Fibroblast of the conjunctiva (primary cell): ENCODE results near the gene NPC1L1.
"Not testable (repeated sequence)": the region's sequence is repeated elsewhere in the genome, so short reads cannot be mapped to it uniquely, and the experiment has no call there.

Source experiments
- DNase-seq: peaks from one replicate; pipeline ENCODE4 v3.0.0-alpha.2; 2010; ENCODE audit warnings: low read depth

Gene NPC1L1

GRCh38 chr7:44506592-44507288 lies 34.4 kb downstream of the NPC1L1 start:
- DNase-seq, result not testable (repeated sequence)

- no peak for DNase-seq
Observed at GRCh38 chr7:44505595-44505994, 35.5 kb downstream of the NPC1L1 start.

- no peak for DNase-seq
Observed at GRCh38 chr7:44498230-44498954, 42.7 kb downstream of the NPC1L1 start.

GRCh38 chr7:44497155-44498027 lies 43.7 kb downstream of the NPC1L1 start:
- DNase-seq, result no peak

GRCh38 chr7:44496385-44496784 lies 44.7 kb downstream of the NPC1L1 start:
- no peak for DNase-seq

- no peak for DNase-seq
Observed at GRCh38 chr7:44494960-44495359, 46.2 kb downstream of the NPC1L1 start.

GRCh38 chr7:44491229-44491628 lies 49.9 kb downstream of the NPC1L1 start:
- DNase-seq, result no peak

GRCh38 chr7:44490351-44491200 lies 50.6 kb downstream of the NPC1L1 start, which contains the start of gene NUDCD3:
TSS of gene NUDCD3 (minus strand) at chr7:44490658. CDS start at chr7:44490600, 58 bp downstream.
- peak; percentile 53 for DNase-seq

- no peak for DNase-seq
Observed at GRCh38 chr7:44489955-44490350, 51.2 kb downstream of the NPC1L1 start.

GRCh38 chr7:44488955-44489354 lies 52.2 kb downstream of the NPC1L1 start:
- DNase-seq, result no peak

GRCh38 chr7:44486693-44487092 lies 54.4 kb downstream of the NPC1L1 start:
- no peak for DNase-seq

- no peak for DNase-seq
Observed at GRCh38 chr7:44486001-44486400, 55.1 kb downstream of the NPC1L1 start.

- DNase-seq, result no peak
Observed at GRCh38 chr7:44484482-44485313, 56.4 kb downstream of the NPC1L1 start.

GRCh38 chr7:44482502-44483485 lies 58.3 kb downstream of the NPC1L1 start:
- no peak for DNase-seq

GRCh38 chr7:44477938-44478337 lies 63.2 kb downstream of the NPC1L1 start:
- DNase-seq, result no peak

GRCh38 chr7:44477063-44477830 lies 63.9 kb downstream of the NPC1L1 start:
- DNase-seq, result peak; percentile 69

GRCh38 chr7:44476313-44476712 lies 64.8 kb downstream of the NPC1L1 start:
- DNase-seq, result no peak

GRCh38 chr7:44473295-44473694 lies 67.8 kb downstream of the NPC1L1 start:
- DNase-seq, result no peak

GRCh38 chr7:44472843-44473242 lies 68.3 kb downstream of the NPC1L1 start:
- DNase-seq, result no peak
